Stomach (tissue), 4 donors: ENCODE data around the gene RASL10A.
"Not testable (repeated sequence)": the region's sequence is repeated elsewhere in the genome, so short reads cannot be mapped to it uniquely, and the experiment has no call there.

Source experiments
- POLR2A ChIP-seq, 4 donors: fragments of 450-650 bp; IDR thresholded peaks; one replicate each; pipeline ENCODE4 v1.6.1; 2016; ENCODE audit warnings: antibody characterized with exemption in 4 of 4, control low read depth in 2 of 4, mild to moderate bottlenecking in 1 of 4, moderate library complexity in 1 of 4
- TF ChIP-seq, protein P1 (sequence below), 7 experiments: fragments of 450-650 bp in 4 of 7; fragments of 200-600 bp in 3 of 7; sonication (generic) in 3 of 7; IDR thresholded peaks; one replicate each; pipeline ENCODE4 v1.5.1; 2016 to 2019; ENCODE audit warnings: antibody characterized with exemption in 7 of 7, control low read depth in 2 of 7, mild to moderate bottlenecking in 1 of 7

DNA sequence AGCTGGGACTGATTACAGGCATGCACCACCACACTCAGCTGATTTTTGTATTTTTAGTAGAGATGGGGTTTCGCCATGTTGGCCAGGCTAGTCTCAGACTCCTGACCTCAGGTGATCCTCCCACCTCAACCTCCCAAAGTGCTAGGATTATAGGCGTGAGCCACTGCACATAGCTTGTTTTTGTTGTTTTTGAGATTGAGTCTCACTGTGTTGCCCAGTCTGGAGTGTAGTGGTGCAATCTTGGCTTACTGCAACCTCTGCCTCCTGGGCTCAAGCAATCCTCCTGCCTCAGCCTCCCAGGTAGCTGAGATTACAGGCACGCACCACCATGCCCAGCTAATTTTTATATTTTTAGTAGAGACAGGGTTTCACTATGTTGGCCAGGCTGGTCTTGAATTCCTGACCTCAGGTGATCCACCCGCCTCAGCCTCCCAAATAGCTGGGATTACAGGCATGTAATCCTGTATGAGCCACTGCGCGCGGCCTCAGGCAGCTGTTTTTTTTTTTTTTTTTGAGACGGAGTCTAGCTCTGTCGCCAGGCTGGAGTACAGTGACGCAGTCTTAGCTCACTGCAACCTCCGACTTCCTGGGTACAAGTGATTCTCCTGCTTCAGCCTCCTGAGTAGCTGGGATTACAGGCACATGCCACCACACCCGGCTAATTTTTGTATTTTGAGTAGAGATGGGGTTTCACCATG lies 41.8 kb upstream of the RASL10A start:
- TF ChIP-seq, protein P1, sequence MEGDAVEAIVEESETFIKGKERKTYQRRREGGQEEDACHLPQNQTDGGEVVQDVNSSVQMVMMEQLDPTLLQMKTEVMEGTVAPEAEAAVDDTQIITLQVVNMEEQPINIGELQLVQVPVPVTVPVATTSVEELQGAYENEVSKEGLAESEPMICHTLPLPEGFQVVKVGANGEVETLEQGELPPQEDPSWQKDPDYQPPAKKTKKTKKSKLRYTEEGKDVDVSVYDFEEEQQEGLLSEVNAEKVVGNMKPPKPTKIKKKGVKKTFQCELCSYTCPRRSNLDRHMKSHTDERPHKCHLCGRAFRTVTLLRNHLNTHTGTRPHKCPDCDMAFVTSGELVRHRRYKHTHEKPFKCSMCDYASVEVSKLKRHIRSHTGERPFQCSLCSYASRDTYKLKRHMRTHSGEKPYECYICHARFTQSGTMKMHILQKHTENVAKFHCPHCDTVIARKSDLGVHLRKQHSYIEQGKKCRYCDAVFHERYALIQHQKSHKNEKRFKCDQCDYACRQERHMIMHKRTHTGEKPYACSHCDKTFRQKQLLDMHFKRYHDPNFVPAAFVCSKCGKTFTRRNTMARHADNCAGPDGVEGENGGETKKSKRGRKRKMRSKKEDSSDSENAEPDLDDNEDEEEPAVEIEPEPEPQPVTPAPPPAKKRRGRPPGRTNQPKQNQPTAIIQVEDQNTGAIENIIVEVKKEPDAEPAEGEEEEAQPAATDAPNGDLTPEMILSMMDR (IDR thresholded peaks at IDR 0.05) = not testable (repeated sequence)
- TF ChIP-seq POLR2A (IDR thresholded peaks at IDR 0.05) = not testable (repeated sequence)
